Fibroblast of upper back skin (primary cell): ENCODE measurements around the gene NFIX.

Source experiments
- DNase-seq: peaks from one replicate; pipeline ENCODE4 v3.0.0-alpha.2; 2013

The NFIX gene

GRCh38 chr19:13095934-13096927, 101.0 kb downstream of the NFIX start:
- DNase-seq = no peak

- no peak for DNase-seq
Measured at GRCh38 chr19:13097033-13097462, 101.8 kb downstream of the NFIX start.

- DNase-seq = no peak
Measured at GRCh38 chr19:13097463-13098258, 102.4 kb downstream of the NFIX start.

GRCh38 chr19:13098277-13099072, 103.2 kb downstream of the NFIX start:
- peak; percentile 67 for DNase-seq

- DNase-seq = peak; percentile 61
Measured at GRCh38 chr19:13099073-13099999, 104.1 kb downstream of the NFIX start.

GRCh38 chr19:13100031-13100588, 104.8 kb downstream of the NFIX start:
- DNase-seq = no peak

GRCh38 chr19:13100841-13101589, 105.7 kb downstream of the NFIX start:
- no peak for DNase-seq

GRCh38 chr19:13101590-13102415, 106.5 kb downstream of the NFIX start:
- DNase-seq = no peak

GRCh38 chr19:13102416-13102665, 107.1 kb downstream of the NFIX start:
- no peak for DNase-seq

- DNase-seq = no peak
Measured at GRCh38 chr19:13102666-13103580, 107.6 kb downstream of the NFIX start, which contains the start of gene LYL1. LYL1 (minus strand) TSS chr19:13102858; CDS start chr19:13101171, 1,687 bp downstream.

- no peak for DNase-seq
Measured at GRCh38 chr19:13103581-13104359, 108.5 kb downstream of the NFIX start.

- DNase-seq = no peak
Measured at GRCh38 chr19:13104360-13104847, 109.1 kb downstream of the NFIX start.

- DNase-seq = no peak
Measured at GRCh38 chr19:13104848-13105711, 109.8 kb downstream of the NFIX start.

- no peak for DNase-seq
Measured at GRCh38 chr19:13109361-13110098, 114.3 kb downstream of the NFIX start.

- DNase-seq = no peak
Measured at GRCh38 chr19:13110099-13110610, 114.9 kb downstream of the NFIX start.

GRCh38 chr19:13112555-13112954, 117.3 kb downstream of the NFIX start:
- no peak for DNase-seq
